ENCODE results near the gene FAM221A.
"Not testable (repeated sequence)": the region's sequence is repeated elsewhere in the genome, so short reads cannot be mapped to it uniquely, and the experiment has no call there.

Gene FAM221A

DNA sequence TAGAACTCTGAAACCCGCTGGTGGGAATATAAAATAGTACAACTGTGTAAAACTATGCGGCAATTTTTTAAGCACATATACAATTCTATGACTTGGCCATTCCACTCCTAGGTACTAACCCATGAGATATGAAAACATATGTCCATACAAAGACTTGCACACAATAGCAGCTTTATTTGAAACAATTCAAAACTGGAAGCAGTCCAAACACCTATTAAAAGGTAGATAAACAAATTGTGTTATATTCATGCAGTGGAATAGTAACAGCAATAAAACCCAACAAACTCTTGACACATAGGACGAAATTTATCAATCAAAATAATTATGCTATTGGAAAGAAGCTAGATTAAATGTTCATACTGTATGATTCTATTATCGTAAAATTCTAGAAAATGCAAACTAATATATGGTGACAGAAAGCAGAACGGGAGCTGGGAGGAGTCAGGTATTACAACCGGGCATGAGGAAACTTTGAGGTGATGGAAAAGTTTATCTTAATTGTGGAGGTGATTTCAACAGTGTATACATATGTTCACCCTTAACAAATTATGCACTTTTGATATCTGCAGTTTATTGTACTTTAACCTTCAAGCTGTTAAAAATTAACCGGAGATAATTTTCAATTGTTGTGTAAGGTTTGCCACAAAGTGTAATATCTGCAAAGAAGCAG, 29.2 kb downstream of the FAM221A start:
- no peak for DNase-seq

- DNase-seq, result no peak
Measured at GRCh38 chr7:23710000-23710399, 30.0 kb downstream of the FAM221A start, which contains the start of gene STK31. STK31 (plus strand) TSS chr7:23710219; CDS start chr7:23710286, 67 bp downstream.

DNA sequence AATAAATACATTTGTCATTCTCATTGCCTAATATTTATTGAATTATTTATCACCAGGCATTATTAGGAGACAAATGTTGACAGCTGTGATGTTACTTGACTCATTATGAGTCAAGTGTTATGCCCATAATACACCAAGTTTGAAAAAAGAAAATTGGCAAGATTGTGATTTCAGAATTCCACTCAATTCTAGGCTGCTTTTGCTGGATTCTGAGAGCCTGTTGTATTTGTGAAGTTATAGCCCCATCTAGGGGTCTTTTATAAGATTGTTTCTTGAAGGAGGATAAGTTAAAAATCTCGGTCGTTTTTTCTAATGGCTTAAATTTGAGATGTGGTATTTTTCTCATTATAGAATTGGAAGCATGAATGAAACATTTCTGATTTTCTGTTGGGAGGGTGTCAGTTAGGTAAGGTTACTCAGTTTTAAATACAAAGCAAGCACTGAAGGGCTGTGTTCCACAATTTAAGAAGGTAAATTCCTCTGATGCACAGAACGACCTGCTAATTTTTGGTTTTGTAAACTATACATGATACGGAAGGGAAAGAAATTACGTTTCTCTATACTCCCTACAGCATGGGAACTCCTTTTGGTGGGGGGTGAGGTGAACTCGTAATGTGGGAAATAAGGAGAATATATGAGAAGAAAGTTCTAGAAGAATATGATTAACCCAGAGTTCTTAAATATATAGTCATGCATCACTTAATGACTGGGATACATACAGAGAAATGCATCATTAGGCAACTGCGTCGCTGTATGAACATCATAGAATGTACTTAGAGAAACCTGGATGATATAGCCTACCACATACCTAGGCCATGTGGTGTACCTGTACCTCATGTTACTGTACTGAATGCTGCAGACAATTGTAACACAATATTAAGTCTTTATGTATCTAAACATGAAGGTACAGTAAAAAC, 32.6 kb downstream of the FAM221A start:
- DNase-seq, result peak; percentile 29

- DNase-seq, result no peak
Measured at GRCh38 chr7:23713285-23714149, 33.5 kb downstream of the FAM221A start.

DNA sequence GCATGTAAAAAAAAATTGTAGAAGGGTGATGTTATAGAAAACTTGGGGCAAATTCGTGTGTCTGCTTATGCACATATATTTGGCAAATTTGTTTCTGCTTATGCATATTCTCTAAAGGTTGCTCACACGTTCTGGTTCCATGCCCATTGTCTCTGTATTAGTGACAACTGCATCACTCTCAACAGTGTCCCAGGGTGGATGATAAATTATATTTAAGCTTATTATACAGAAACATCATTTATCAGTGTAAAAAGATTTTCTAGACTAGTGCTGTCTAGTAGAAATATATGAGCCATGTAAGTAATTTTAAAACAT, 34.1 kb downstream of the FAM221A start:
- DNase-seq, result no peak

GRCh38 chr7:23714579-23714978, 34.6 kb downstream of the FAM221A start:
- DNase-seq, result no peak

DNA sequence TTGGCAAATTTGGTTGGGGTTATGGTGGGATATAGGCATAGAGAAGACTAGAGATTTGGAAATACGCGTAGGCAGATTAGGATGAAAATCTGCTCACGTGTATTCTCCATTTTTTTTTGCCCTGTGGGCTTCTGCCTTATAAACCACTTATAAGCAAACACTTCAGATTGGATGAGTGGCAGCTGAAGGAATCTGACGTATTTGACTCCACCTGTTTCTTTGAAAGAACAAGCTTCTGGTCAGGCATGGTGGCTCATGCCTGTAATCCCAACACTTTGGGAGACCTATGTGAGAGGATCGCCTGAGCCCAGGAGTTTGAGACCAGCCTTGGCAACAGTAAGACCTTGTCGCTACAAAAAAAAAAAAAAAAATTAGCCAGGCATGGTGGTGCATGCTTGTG, 35.1 kb downstream of the FAM221A start:
- no peak for DNase-seq

- no peak for DNase-seq
Measured at GRCh38 chr7:23717788-23718187, 37.8 kb downstream of the FAM221A start.

GRCh38 chr7:23721456-23721855, 41.5 kb downstream of the FAM221A start:
- DNase-seq, result no peak

DNA sequence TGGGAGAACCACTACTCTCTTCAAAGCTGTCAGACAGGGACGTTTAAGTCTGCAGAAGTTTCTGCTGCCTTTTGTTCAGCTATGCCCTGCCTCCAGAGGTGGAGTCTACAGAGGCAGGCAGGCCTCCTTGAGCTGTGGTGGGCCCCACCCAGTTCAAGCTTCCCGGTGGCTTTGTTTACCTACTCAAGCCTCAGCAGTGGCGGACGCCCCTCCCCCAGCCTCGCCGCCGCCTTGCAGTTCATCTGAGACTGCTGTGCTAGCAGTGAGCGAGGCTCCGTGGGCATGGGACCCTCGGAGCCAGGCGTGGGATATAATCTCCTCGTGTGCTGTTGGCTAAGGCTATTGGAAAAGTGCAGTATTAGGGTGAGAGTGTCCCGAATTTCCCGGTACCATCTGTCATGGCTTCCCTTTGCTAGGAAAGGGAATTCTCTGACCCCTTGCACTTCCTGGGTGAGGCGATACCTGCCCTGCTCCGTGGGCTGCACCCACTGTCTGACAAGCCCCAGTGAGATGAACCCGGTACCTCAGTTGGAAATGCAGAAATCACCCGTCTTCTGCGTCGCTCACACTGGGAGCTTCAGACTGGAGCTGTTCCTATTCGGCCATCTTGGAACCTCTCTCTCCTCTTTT, 42.7 kb downstream of the FAM221A start:
- DNase-seq, result not testable (repeated sequence)

GRCh38 chr7:23724113-23724512, 44.1 kb downstream of the FAM221A start:
- DNase-seq, result not testable (repeated sequence)

GRCh38 chr7:23742051-23742450, 62.1 kb downstream of the FAM221A start:
- DNase-seq, result no peak

GRCh38 chr7:23743226-23743625, 63.2 kb downstream of the FAM221A start:
- no peak for DNase-seq

DNA sequence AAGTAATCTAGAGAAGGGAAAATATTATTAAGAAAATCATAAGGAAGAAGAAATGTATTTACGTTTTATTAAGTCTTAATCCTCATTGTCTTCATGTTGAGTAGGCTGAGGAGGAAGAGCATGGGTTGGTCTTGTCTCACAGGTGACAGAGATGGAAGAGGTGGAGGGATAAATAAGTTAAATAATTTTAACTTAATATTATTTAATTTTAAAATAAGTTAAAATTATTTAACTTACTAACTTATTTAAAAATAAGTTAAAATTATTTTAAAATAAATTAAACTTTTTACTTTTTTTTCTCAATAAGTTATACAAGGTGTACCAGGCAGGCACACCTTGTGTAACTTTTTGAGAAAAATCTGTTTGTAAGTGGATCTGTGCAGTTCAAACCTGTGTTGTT, 66.6 kb downstream of the FAM221A start:
- DNase-seq, result no peak

DNA sequence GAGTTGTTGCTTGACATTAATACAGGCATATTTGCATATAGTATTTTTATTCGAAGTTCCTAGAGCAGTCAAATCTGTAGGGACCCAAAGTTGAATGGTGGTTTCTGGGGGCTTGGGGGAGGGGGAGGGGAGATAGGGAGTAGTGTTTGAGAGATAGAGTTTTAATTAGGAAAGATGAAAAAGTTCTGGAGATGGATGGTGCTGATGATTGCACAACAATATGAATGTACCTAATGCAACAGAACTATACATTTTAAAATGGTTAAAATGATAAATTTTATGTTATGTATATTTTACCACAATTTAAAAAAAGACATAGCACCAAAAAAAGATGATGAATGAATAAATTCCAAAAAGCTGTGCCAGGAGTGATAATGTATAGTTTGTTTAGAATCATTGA, 71.9 kb downstream of the FAM221A start:
- DNase-seq, result no peak

Data from DMS 273 treated with DMSO at 0.1 percent for 48 hours (cell line).